MM.1S (cell line): ENCODE results near the gene FAM163A.

ENCODE experiments used
- CTCF ChIP-seq: fragments of 300-600 bp; sonication (generic); IDR thresholded peaks from 2 replicates; pipeline ENCODE4 v1.5.1; 2016; ENCODE audit warnings: antibody characterized with exemption, low read length, mixed read lengths
- EZH2phosphoT487 ChIP-seq: fragments of 300-600 bp; sonication (generic); IDR thresholded peaks from 2 replicates; pipeline ENCODE4 v1.6.1; 2018; ENCODE audit warnings: antibody characterized with exemption, low read length

GRCh38 chr1:179825206-179825605, 82.1 kb downstream of the FAM163A start:
- TF ChIP-seq CTCF (no peak), EZH2phosphoT487 (no peak)
